ENCODE data around the gene CD37. TPM values are rescaled to one million over a fixed set of nuclear protein-coding genes. Genes with fewer than 3 reads are reported as not detected.

The CD37 gene
- total RNA-seq, 4 donors from 2014 or later: 4.4 to 11.0 (median 7.8) TPM

- no peaks in the 10 kb centered on the region for H3K4me1 ChIP-seq
- no peaks in the 10 kb centered on the region for H3K27me3 ChIP-seq
- TF ChIP-seq, protein P1, sequence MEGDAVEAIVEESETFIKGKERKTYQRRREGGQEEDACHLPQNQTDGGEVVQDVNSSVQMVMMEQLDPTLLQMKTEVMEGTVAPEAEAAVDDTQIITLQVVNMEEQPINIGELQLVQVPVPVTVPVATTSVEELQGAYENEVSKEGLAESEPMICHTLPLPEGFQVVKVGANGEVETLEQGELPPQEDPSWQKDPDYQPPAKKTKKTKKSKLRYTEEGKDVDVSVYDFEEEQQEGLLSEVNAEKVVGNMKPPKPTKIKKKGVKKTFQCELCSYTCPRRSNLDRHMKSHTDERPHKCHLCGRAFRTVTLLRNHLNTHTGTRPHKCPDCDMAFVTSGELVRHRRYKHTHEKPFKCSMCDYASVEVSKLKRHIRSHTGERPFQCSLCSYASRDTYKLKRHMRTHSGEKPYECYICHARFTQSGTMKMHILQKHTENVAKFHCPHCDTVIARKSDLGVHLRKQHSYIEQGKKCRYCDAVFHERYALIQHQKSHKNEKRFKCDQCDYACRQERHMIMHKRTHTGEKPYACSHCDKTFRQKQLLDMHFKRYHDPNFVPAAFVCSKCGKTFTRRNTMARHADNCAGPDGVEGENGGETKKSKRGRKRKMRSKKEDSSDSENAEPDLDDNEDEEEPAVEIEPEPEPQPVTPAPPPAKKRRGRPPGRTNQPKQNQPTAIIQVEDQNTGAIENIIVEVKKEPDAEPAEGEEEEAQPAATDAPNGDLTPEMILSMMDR (IDR thresholded peaks at IDR 0.05): no peak
- no peak for TF ChIP-seq POLR2A (IDR thresholded peaks at IDR 0.05)
- no peaks in the 10 kb centered on the region for H3K36me3 ChIP-seq
- DNase-seq: no peak
- H3K9me3 ChIP-seq: no peaks in the 10 kb centered on the region
- H3K27ac ChIP-seq: no peak overlapping the region
- H3K4me3 ChIP-seq: no peak overlapping the region
- intact Hi-C loops (cut with DNase I; ENCODE audit: low total_unique reads): no loop called here
Observed at GRCh38 chr19:49333418-49333805, 1.8 kb upstream of the CD37 start.

- H3K36me3 ChIP-seq: no peaks in the 10 kb centered on the region
- H3K27me3 ChIP-seq: no peaks in the 10 kb centered on the region
- H3K9me3 ChIP-seq: no peaks in the 10 kb centered on the region
- no peak overlapping the region for H3K27ac ChIP-seq
- H3K4me1 ChIP-seq: peaks cover 0 to 4% of the 10 kb centered on the region in 2 donors
- no peak overlapping the region for H3K4me3 ChIP-seq
- intact Hi-C loops (cut with DNase I; ENCODE audit: low total_unique reads): no loop called here
- TF ChIP-seq, protein P1 (IDR thresholded peaks at IDR 0.05): no peak
- no peak for TF ChIP-seq POLR2A (IDR thresholded peaks at IDR 0.05)
- DNase-seq: no peak
Observed at GRCh38 chr19:49333811-49334288, 1.4 kb upstream of the CD37 start.

GRCh38 chr19:49335784-49336481, 727 bp downstream of the CD37 start:
- peaks cover 0 to 4% of the 10 kb centered on the region in 2 donors for H3K4me1 ChIP-seq
- no peak for TF ChIP-seq POLR2A (IDR thresholded peaks at IDR 0.05)
- TF ChIP-seq, protein P1 (IDR thresholded peaks at IDR 0.05): no peak
- no peaks in the 10 kb centered on the region for H3K9me3 ChIP-seq
- DNase-seq: no peak
- intact Hi-C loops (cut with DNase I; ENCODE audit: low total_unique reads): no loop called here
- no peak overlapping the region for H3K4me3 ChIP-seq
- H3K27me3 ChIP-seq: no peaks in the 10 kb centered on the region
- H3K27ac ChIP-seq: no peak overlapping the region
- no peaks in the 10 kb centered on the region for H3K36me3 ChIP-seq

DNA sequence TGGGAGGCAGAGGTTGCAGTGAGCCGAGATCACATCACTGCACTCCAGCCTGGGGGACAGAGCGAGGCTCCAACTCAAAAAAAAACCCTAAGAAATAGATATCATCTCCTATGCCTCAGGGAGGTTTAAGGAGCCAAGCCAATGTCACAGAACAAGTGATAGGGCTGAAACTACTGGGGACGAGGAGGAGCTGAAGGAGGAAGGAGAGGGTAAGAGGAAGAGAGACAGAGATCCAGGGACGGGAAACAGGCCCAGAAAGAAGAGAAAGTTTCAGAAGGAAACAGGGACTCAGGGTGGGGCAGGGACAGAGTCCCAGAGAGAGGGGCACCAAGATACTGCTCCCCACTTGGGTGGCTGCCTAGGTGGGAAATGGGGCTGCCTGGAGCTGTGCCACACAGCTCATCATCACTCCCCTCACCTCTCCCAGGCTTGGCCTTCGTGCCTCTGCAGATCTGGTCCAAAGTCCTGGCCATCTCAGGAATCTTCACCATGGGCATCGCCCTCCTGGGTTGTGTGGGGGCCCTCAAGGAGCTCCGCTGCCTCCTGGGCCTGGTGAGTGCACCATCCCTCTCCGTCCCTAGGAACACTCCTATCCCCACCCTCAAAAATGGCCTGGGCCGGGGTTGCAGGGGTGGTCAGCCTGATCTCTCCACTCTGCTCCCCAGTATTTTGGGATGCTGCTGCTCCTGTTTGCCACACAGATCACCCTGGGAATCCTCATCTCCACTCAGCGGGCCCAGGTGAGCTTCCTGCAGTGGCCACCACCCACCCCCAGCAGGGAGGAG, 1.5 kb downstream of the CD37 start:
- no peak for TF ChIP-seq POLR2A (IDR thresholded peaks at IDR 0.05)
- TF ChIP-seq, protein P1 (IDR thresholded peaks at IDR 0.05): no peak
- Histone ChIP-seq H3K9me3 (no peaks in the 10 kb centered on the region), H3K27ac (no peak overlapping the region), H3K4me1 (peaks cover 0 to 4% of the 10 kb centered on the region in 2 donors), H3K4me3 (no peak overlapping the region), H3K36me3 (no peaks in the 10 kb centered on the region), H3K27me3 (no peaks in the 10 kb centered on the region)
- no peak for DNase-seq
- intact Hi-C loops (cut with DNase I; ENCODE audit: low total_unique reads): no loop called here

Measured in uterus (tissue), 4 donors.